Chondrocyte (in vitro differentiated cells): ENCODE data around the gene C1QTNF8. TPM values are rescaled to one million over a fixed set of nuclear protein-coding genes. Genes with fewer than 3 reads are reported as not detected.
A peak's percentile ranks its signal among the peaks of the same experiment; 100 is the strongest.

Experiments
- DNase-seq: peaks from one replicate; pipeline ENCODE4 v3.0.0; 2021; ENCODE audit warnings: mixed read lengths, low spot score
- H3K27ac Mint-ChIP-seq: one replicate; pipeline ENCODE4 v1.8.0; 2021; ENCODE audit warnings: mild to moderate bottlenecking, moderate library complexity, mixed read lengths; ENCODE audit not compliant: unreplicated experiment
- H3K27me3 Mint-ChIP-seq: 2 replicates; pipeline ENCODE4 v1.8.0; 2021; ENCODE audit warnings: low read depth, mixed read lengths
- H3K36me3 Mint-ChIP-seq: 2 replicates; pipeline ENCODE4 v1.8.0; 2021; ENCODE audit warnings: low read depth, mixed read lengths
- H3K4me1 Mint-ChIP-seq: 2 replicates; pipeline ENCODE4 v1.8.0; 2021; ENCODE audit warnings: low read depth, mild to moderate bottlenecking, mixed read lengths
- H3K4me3 Mint-ChIP-seq: one replicate; pipeline ENCODE4 v1.8.0; 2021; ENCODE audit warnings: mild to moderate bottlenecking, moderate library complexity, mixed read lengths; ENCODE audit not compliant: unreplicated experiment
- H3K9me3 Mint-ChIP-seq: 2 replicates; pipeline ENCODE4 v1.8.0; 2021; ENCODE audit warnings: low read depth, mixed read lengths
- CTCF ChIP-seq: fragments of 200-600 bp; sonication (generic); IDR thresholded peaks from 2 replicates; pipeline ENCODE4 v1.5.0; 2021; ENCODE audit warnings: antibody characterized with exemption, mild to moderate bottlenecking, moderate library complexity
- total RNA-seq: library from RNA; stranded (reverse); gene quantifications from 3 replicates; pipeline ENCODE4 v1.2.1, GENCODE V29; 2021

C1QTNF8 gene
- total RNA-seq, 1 donor from 2014 or later, result not detected

GRCh38 chr16:1076801-1077576, 19.1 kb downstream of the C1QTNF8 start:
- Mint-ChIP-seq H3K27ac (no peak overlapping the region), H3K9me3 (no peaks in the 10 kb centered on the region), H3K4me1 (peaks cover 3% of the 10 kb centered on the region), H3K36me3 (no peaks in the 10 kb centered on the region), H3K27me3 (peaks cover 22% of the 10 kb centered on the region), H3K4me3 (no peak overlapping the region)
- DNase-seq, result no peak
- no peak for TF ChIP-seq CTCF

GRCh38 chr16:1075546-1075945, 20.5 kb downstream of the C1QTNF8 start:
- H3K4me1 Mint-ChIP-seq, result peaks cover 3% of the 10 kb centered on the region
- H3K27ac Mint-ChIP-seq, result no peak overlapping the region
- H3K4me3 Mint-ChIP-seq, result no peak overlapping the region
- no peaks in the 10 kb centered on the region for H3K9me3 Mint-ChIP-seq
- H3K36me3 Mint-ChIP-seq, result no peaks in the 10 kb centered on the region
- peaks cover 21% of the 10 kb centered on the region for H3K27me3 Mint-ChIP-seq
- TF ChIP-seq CTCF, result no peak
- no peak for DNase-seq

GRCh38 chr16:1074379-1074649, 21.7 kb downstream of the C1QTNF8 start:
- H3K27me3 Mint-ChIP-seq, result peaks cover 26% of the 10 kb centered on the region
- no peak for TF ChIP-seq CTCF
- no peak overlapping the region for H3K4me3 Mint-ChIP-seq
- H3K27ac Mint-ChIP-seq, result no peak overlapping the region
- H3K4me1 Mint-ChIP-seq, result peaks cover 3% of the 10 kb centered on the region
- no peak for DNase-seq
- no peaks in the 10 kb centered on the region for H3K36me3 Mint-ChIP-seq
- no peaks in the 10 kb centered on the region for H3K9me3 Mint-ChIP-seq

GRCh38 chr16:1073566-1074378, 22.3 kb downstream of the C1QTNF8 start:
- peaks cover 26% of the 10 kb centered on the region for H3K27me3 Mint-ChIP-seq

DNA sequence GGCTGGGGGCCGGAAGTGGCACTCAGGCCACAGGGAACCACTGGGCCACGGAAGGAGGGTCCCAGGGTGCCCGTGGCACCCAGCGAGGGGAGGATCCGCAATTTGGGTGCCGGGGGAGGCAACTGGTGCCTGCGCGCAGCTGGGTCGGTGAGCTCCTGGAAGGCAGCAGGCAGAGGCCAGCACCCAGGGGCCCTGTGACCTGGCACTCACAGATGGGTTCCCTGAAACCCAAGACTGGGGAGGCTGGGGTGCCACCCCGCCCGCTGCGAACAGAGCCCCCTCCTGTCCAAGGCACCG, 22.8 kb downstream of the C1QTNF8 start:
- Mint-ChIP-seq H3K36me3 (no peaks in the 10 kb centered on the region), H3K4me3 (no peak overlapping the region), H3K4me1 (no peaks in the 10 kb centered on the region), H3K9me3 (no peaks in the 10 kb centered on the region), H3K27me3 (peaks cover 27% of the 10 kb centered on the region), H3K27ac (no peak overlapping the region)
- no peak for TF ChIP-seq CTCF
- no peak for DNase-seq

More at GRCh38 chr16:1073566-1074378, 22.3 kb downstream of the C1QTNF8 start:
- no peak overlapping the region for H3K4me3 Mint-ChIP-seq
- H3K4me1 Mint-ChIP-seq, result peaks cover 3% of the 10 kb centered on the region
- peak; percentile 45 for TF ChIP-seq CTCF
- no peak overlapping the region for H3K27ac Mint-ChIP-seq
- H3K36me3 Mint-ChIP-seq, result no peaks in the 10 kb centered on the region
- no peak for DNase-seq
- no peaks in the 10 kb centered on the region for H3K9me3 Mint-ChIP-seq
